Heart right ventricle (tissue), 16 donors: ENCODE data around the gene SLC2A8. TPM values are rescaled to one million over a fixed set of nuclear protein-coding genes. Genes with fewer than 3 reads are reported as not detected.
A peak's percentile ranks its signal among the peaks of the same experiment; 100 is the strongest.

Experiments used
- ATAC-seq, 8 donors: fragments of 200-7000 bp; cut with Tn5 transposase; one replicate each; pipeline ENCODE4 v1.9.1; 2020; ENCODE audit warnings: mild to moderate bottlenecking in 8 of 8, moderate library complexity in 8 of 8, moderate number of reproducible peaks in 1 of 8
- DNase-seq, 2 donors: peaks; one replicate each; pipeline ENCODE4 v3.0.0-alpha.2; 2020
- H3K27ac ChIP-seq, 10 donors: fragments of 200-600 bp; sonication (generic) in 2 of 10; one replicate each; pipeline versions ENCODE4 v1.5.0 to v1.8.0; 2020 to 2022; ENCODE audit warnings: mild to moderate bottlenecking in 3 of 10
- H3K27me3 ChIP-seq, 7 donors: fragments of 200-600 bp; one replicate each; pipeline ENCODE4 v1.8.0; 2021 to 2022; ENCODE audit warnings: mild to moderate bottlenecking in 2 of 7
- H3K36me3 ChIP-seq, 9 donors: fragments of 200-600 bp; sonication (generic) in 1 of 9; one replicate each; pipeline versions ENCODE4 v1.5.0 to v1.8.0; 2020 to 2022; ENCODE audit warnings: mild to moderate bottlenecking in 2 of 9
- H3K4me1 ChIP-seq, 9 donors: fragments of 200-600 bp; sonication (generic) in 1 of 9; one replicate each; pipeline versions ENCODE4 v1.5.0 to v1.8.0; 2020 to 2022; ENCODE audit warnings: mild to moderate bottlenecking in 4 of 9
- H3K4me3 ChIP-seq, 10 donors: fragments of 200-600 bp; sonication (generic) in 2 of 10; one replicate each; pipeline versions ENCODE4 v1.5.0 to v1.8.0; 2020 to 2022; ENCODE audit warnings: mild to moderate bottlenecking in 7 of 10, moderate library complexity in 2 of 10
- H3K9me3 ChIP-seq, 11 donors: fragments of 200-600 bp in 10 of 11; sonication (generic) in 2 of 11; one replicate each; pipeline versions ENCODE4 v1.5.0 to v1.8.0; 2013 to 2022; ENCODE audit warnings: mild to moderate bottlenecking in 2 of 11, control low read depth in 1 of 11, moderate library complexity in 1 of 11
- CTCF ChIP-seq, 9 donors: fragments of 200-600 bp; sonication (generic) in 2 of 9; IDR thresholded peaks; one replicate each; pipeline versions ENCODE4 v1.5.0 to v1.8.0; 2021 to 2022; ENCODE audit warnings: antibody characterized with exemption in 9 of 9, mild to moderate bottlenecking in 5 of 9, moderate library complexity in 1 of 9
- WGBS, 2 donors: extraction: QIAGEN DNeasy Blood & Tissue Kit; methylation state at CpG; one replicate each; pipeline ENCODE4 v1.1.7; 2013; ENCODE audit warnings: inconsistent platforms in 1 of 2; 5-methylcytosine and 5-hydroxymethylcytosine counted together
- intact Hi-C, 10 donors: fragments of 100-400 bp; cut with DNase I; formaldehyde crosslinking; loops; one replicate each; pipeline versions ENCODE4 v1.11.1 to v1.14.2; 2022
- polyA plus RNA-seq, 2 donors: library from polyadenylated mRNA; stranded (reverse); fragments of 200-250 nt; gene quantifications; one replicate each; pipeline ENCODE4 v1.2.3, GENCODE V29; 2013
- total RNA-seq, 10 donors: library from RNA; stranded (reverse); fragmentation: NEBNext Ultra II Directional in 3 of 10; extraction: Animal tissue kit (Norgen Biotek cat#: 25700) in 3 of 10; gene quantifications; one replicate each; pipeline versions ENCODE4 v1.2.1 to v1.2.4, GENCODE V29; 2021 to 2023
- donor health status: Arrhythmogenic right ventricular cardiomyopathy.
- donor health status: ischemic (EF 13 %, LVEDD 7.1; RV severe dilation, severe dysfunction).
- donor health status: healthy with polysubstance abuse.
- donor health status: DM: no; HTN: yes; CAD: no.
- donor health status: DM: no; HTN: no; CAD: no.
- donor health status: ischemic (EF 25% LVEDD 6.9; RV normal size, moderate dysfunction).
- donor health status: ischemic (EF 25% LVEDD 5.7; RV mildly dilated, moderate dysfunction).
- donor health status: healthy.
- donor health status: DM: yes; HTN: yes; CAD: no.
- donor health status: Ischemic cardiomyopathy.
- donor health status: ischemic (EF 35%, LVEDD 5.7; RV mildly dilated, moderate dysfunction).
- donor health status: nonischemic (EF 11% LVEDD 7.7; RV severe dilation, severe dysfunction).
- donor health status: DM: yes; HTN: yes; CAD: no.
- donor health status: PGD.
- donor health status: ischemic (EF 29% LVEDD 5.4; RV normal size, mild dysfunction).
- donor health status: nonischemic (EF 23%, LVEDD 6.1; RV moderate dilation, normal function).

SLC2A8 gene
- total and polyA plus RNA-seq, 12 donors = 10.0 to 26.7 (median 13.2) TPM

- DNase-seq = no peak
- intact Hi-C loops = loop anchor here in 1 of 10 donors (10.0 kb wide), 1 partner anchor 155 kb away; no protein-coding TSS in a partner anchor
- no peak for ATAC-seq
These were observed 27.5 kb upstream of the SLC2A8 start for GRCh38 chr9:127369428-127369827.

GRCh38 chr9:127370147-127370579 lies 26.8 kb upstream of the SLC2A8 start:
- Histone ChIP-seq H3K27ac (peak overlapping the region in 3 of 10 donors; percentile 13 to 18 (median 16)), H3K9me3 (no peaks in the 10 kb centered on the region), H3K36me3 (peaks cover 0 to 20% (median 3%) of the 10 kb centered on the region in 9 donors), H3K27me3 (no peaks in the 10 kb centered on the region), H3K4me1 (peaks cover 0 to 24% (median 11%) of the 10 kb centered on the region in 9 donors), H3K4me3 (no peak overlapping the region)
- DNase-seq = no peak
- no peak for TF ChIP-seq CTCF (IDR thresholded peaks at IDR 0.05)
- WGBS, 2 donors = 31 to 34% methylated on average over 7 of the region's 7 CpGs
- ATAC-seq = peak; percentile 36 to 57 (median 48)
- intact Hi-C loops = no loop called here

More at GRCh38 chr9:127369428-127369827, 27.5 kb upstream of the SLC2A8 start:
- H3K36me3 ChIP-seq = peaks cover 0 to 27% (median 6%) of the 10 kb centered on the region in 9 donors
- TF ChIP-seq CTCF (IDR thresholded peaks at IDR 0.05) = no peak
- H3K9me3 ChIP-seq = no peaks in the 10 kb centered on the region
- no peak overlapping the region for H3K4me3 ChIP-seq
- peak overlapping the region in 2 of 10 donors; percentile 11 to 16 for H3K27ac ChIP-seq
- no peaks in the 10 kb centered on the region for H3K27me3 ChIP-seq
- H3K4me1 ChIP-seq = peaks cover 0 to 24% (median 11%) of the 10 kb centered on the region in 9 donors
- WGBS, 2 donors = 90 to 95% methylated on average over 8 of the region's 8 CpGs

GRCh38 chr9:127370672-127371648 lies 26.0 kb upstream of the SLC2A8 start:
- peaks cover 0 to 12% (median 0%) of the 10 kb centered on the region in 9 donors for H3K36me3 ChIP-seq
- ATAC-seq = peak in 5 of 8 donors; percentile 10 to 64 (median 42)
- H3K4me1 ChIP-seq = peaks cover 0 to 24% (median 11%) of the 10 kb centered on the region in 9 donors
- no peaks in the 10 kb centered on the region for H3K9me3 ChIP-seq
- H3K27me3 ChIP-seq = no peaks in the 10 kb centered on the region
- TF ChIP-seq CTCF (IDR thresholded peaks at IDR 0.05) = no peak
- intact Hi-C loops = no loop called here
- 68 to 74% methylated on average over 13 of the region's 13 CpGs for WGBS, 2 donors
- H3K4me3 ChIP-seq = no peak overlapping the region
- peak overlapping the region in 2 of 10 donors; percentile 13 to 18 for H3K27ac ChIP-seq
- DNase-seq = no peak

- H3K9me3 ChIP-seq = peaks cover 0 to 8% (median 0%) of the 10 kb centered on the region in 11 donors
- no peak overlapping the region for H3K27ac ChIP-seq
- H3K4me1 ChIP-seq = no peaks in the 10 kb centered on the region
- WGBS, 2 donors = 97 to 98% methylated on average over 3 of the region's 3 CpGs
- intact Hi-C loops = no loop called here
- H3K27me3 ChIP-seq = no peaks in the 10 kb centered on the region
- H3K36me3 ChIP-seq = no peaks in the 10 kb centered on the region
- no peak for TF ChIP-seq CTCF (IDR thresholded peaks at IDR 0.05)
- H3K4me3 ChIP-seq = no peak overlapping the region
- no peak for ATAC-seq
- no peak for DNase-seq
These were observed 16.5 kb upstream of the SLC2A8 start for GRCh38 chr9:127380479-127380878.
